ENCODE results near the gene RSPH10B. TPM values are rescaled to one million over a fixed set of nuclear protein-coding genes. Genes with fewer than 3 reads are reported as not detected.
"Not testable (repeated sequence)": the region's sequence is repeated elsewhere in the genome, so short reads cannot be mapped to it uniquely, and the experiment has no call there.

The RSPH10B gene
- total RNA-seq, 2 donors from 2014 or later, result not detected

DNA sequence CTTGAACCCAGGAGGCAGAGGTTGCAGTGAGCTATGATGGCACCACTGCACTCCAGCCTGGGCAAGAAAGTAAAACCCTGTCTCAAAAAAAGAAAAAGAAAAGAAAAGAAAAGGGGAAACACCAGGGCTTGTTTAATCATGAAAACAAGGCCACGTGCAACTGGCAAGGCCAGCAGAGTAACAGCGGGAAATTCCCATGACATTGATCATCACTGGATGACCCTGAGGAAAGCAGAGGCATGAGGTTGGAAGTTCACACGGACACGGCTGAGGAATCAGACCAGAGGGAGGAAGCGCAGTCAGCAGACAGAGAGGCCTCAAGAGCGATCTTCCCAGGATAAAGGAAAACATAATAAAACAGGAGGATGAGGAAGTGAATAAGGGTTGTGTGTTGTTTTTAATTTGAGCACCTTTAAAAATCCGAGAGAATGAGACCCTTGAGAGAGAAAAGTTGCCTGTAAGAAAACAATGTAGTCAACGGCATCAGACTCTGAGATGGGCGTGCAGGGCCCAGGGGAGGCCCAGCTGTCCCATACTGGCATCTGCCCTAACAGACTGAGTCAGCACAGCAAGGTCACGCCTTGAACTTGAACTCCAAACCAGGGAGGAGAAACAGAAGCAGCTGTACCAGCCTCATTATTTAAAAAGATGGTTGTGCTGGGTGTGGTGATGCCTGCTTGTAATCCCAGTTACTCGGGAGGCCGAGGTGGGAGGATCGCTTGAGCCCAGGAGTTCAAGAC lies 38.4 kb downstream of the RSPH10B start:
- not testable (repeated sequence) for H3K36me3 ChIP-seq; H3K27me3 ChIP-seq; H3K4me1 ChIP-seq; DNase-seq (ENCODE audit: low spot score); H3K9me3 ChIP-seq; H3K27ac ChIP-seq; H3K4me3 ChIP-seq

DNA sequence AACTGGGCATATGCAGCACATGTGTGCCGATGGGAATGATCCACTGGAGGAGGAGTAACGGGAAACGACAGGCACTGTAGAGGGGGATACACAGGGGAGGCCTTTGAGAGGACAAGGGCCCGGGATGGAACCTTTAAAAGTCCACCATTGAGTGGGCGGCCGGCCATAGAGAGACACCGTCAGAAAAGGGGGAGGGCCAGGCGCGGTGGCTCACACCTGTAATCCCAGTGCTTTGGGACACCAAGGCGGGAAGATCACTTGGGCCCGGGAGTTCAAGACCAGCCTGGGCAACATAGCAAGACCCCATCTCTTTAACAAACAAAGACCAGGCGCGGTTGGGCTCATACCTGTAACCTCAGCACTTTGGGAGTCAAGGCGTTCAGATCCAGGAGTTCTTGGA lies 39.2 kb downstream of the RSPH10B start:
- not testable (repeated sequence) for H3K36me3 ChIP-seq; DNase-seq (ENCODE audit: low spot score); H3K27ac ChIP-seq; H3K4me1 ChIP-seq; H3K4me3 ChIP-seq; H3K27me3 ChIP-seq; H3K9me3 ChIP-seq

DNA sequence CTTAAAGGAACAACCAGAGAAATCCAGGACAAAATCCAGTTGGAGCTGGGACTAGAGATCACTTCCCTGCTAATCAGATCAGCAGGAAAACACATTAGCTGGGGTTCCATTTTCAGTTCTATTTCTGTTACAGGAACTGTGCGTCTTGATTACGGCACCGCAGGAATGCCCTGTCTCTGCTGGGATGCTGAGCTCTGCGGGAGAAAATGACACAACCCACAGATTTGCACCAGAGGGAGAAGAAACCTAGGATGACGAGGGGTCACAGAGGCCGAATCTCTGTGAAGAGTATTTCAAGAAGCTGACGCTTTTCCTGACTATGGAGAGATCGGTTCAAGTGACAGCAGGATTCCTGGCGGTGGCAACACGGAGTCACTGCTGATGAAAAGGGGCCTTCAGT lies 40.2 kb downstream of the RSPH10B start:
- not testable (repeated sequence) for H3K36me3 ChIP-seq; H3K27me3 ChIP-seq; H3K4me1 ChIP-seq; H3K4me3 ChIP-seq; DNase-seq (ENCODE audit: low spot score); H3K27ac ChIP-seq; H3K9me3 ChIP-seq

DNA sequence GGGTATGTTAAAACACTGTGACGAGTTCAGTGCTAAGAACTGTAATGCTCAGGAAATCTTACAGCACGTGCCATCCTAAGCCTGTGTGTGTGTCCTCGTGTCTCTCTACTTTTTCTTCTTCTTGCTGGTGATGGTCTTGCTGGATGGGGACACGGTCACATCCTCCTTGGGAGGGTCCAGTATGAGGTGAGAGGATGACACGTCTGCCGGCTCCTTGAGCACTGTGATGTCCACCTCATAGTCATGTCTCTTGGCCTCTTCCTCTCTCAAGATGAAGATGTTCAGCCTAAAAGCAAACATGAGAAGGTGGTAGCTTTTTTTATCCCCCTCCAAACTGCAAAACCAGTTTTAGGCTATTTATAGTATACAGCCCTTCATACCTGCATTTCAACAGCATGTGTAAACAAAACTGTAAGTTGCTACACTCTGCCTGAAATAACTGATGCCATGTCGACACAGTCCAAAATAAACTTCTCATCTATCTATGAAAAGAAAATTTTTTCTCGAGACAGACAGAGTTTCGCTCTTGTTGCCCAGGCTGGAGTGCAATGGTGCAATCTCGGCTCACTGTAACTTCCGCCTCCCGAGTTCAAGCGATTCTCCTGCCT lies 44.1 kb downstream of the RSPH10B start:
- H3K4me1 ChIP-seq; H3K27ac ChIP-seq; H3K9me3 ChIP-seq; H3K27me3 ChIP-seq; H3K4me3 ChIP-seq; H3K36me3 ChIP-seq; DNase-seq (ENCODE audit: low spot score): not testable (repeated sequence)

DNA sequence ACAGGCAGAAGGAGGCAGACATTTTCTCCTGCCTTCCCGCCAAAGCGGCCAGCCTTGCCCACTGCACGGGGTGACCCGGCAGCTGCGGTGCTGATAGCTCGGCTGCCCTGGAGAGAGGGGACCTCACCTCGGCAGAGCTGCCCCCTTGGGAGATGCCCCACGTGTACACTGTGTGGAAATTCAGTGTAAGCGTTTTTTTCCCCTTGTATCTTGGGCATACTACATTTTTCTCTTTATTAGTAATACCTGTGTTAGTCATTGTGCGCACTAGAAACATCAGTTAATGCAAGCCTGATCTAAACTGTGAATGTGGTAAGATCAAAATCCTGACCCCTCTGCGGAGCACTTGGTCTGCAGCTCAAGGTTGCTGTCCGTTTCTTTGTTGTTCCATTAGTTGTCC lies 45.9 kb downstream of the RSPH10B start:
- H3K4me1 ChIP-seq; H3K27ac ChIP-seq; H3K27me3 ChIP-seq; DNase-seq (ENCODE audit: low spot score); H3K4me3 ChIP-seq; H3K9me3 ChIP-seq; H3K36me3 ChIP-seq: not testable (repeated sequence)

DNA sequence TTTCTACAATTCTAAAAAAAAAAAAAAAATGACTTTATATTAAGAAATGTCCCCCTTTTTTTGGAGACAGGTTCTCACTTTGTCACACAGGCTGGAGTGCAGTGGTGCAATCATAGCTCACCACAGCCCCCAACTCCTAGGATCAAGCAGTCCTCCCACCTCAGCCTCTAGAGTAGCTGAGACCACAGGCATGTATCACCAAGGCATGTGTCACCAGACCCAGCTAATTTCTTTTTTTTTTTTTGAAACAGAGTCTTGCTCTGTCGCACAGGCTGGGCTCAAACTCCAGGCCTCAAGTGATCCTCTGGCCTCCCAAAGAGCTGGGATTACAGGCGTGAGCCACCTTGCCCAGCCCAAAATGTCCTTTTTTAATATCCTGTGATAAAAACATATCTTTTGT lies 46.3 kb downstream of the RSPH10B start:
- not testable (repeated sequence) for H3K27ac ChIP-seq; H3K27me3 ChIP-seq; H3K4me1 ChIP-seq; DNase-seq (ENCODE audit: low spot score); H3K9me3 ChIP-seq; H3K36me3 ChIP-seq; H3K4me3 ChIP-seq

DNA sequence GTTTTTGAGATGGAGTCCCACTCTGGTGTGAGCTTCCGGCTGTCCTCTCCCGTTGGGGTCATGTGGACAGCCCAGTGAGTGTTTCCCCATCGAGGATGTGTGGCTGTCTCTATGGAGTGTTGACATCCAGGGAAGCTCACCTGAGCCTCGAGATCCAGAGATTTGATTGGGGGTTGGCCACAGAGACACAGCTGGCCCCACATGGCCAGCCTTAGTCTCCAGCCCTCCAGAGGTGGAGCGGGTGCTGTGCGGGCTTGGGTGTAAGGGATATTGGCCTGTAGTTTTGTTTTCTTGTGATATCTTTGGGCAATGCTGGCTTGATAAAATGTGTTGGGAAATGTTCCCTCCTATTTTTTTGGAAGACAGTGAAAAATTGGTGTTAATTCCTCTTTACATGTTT lies 54.0 kb downstream of the RSPH10B start:
- not testable (repeated sequence) for DNase-seq (ENCODE audit: low spot score); H3K36me3 ChIP-seq; H3K27ac ChIP-seq; H3K4me3 ChIP-seq; H3K4me1 ChIP-seq; H3K9me3 ChIP-seq; H3K27me3 ChIP-seq

DNA sequence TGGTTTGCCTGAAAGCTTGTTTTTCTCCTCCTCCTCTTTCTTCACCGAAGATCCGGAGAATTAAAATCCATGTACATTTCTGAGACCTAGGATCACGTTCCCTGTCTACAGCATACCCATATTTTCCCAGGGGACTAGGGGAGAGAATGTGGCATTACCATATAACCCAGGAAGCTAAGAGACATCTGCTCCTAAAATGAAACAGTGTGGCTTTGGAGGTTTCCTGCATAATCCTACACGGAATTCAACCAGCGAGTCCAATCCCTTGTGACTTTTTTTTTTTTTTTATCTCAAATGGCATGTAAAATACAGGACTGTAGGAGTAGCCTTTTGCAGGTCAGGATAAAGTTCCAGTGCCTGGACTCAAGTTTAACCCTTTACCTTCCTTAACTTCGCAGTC lies 61.7 kb downstream of the RSPH10B start:
- H3K4me1 ChIP-seq, result not testable (repeated sequence)

DNA sequence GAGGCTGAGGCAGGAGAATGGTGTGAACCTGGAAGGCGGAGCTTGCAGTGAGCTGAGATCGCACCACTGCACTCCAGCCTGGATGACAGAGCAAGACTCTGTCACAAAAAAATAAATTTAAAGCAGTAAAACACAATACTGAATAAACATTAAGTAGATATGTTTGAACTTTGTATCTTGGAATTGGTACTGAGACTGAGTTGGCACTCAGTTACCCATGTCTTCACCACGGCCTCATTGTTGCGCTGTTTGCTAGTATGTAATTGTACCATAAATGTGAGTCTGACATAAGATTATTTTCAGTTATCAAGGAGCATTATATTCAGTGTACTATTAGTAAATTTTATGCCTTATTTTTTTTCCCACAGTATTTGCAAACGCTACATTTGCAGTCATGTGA lies 65.8 kb downstream of the RSPH10B start:
- not testable (repeated sequence) for H3K4me3 ChIP-seq; H3K4me1 ChIP-seq; H3K36me3 ChIP-seq; H3K27ac ChIP-seq; H3K9me3 ChIP-seq; H3K27me3 ChIP-seq; DNase-seq (ENCODE audit: low spot score)

More for the DNA sequence above, 61.7 kb downstream of the RSPH10B start:
- not testable (repeated sequence) for DNase-seq (ENCODE audit: low spot score); H3K4me3 ChIP-seq; H3K27me3 ChIP-seq; H3K27ac ChIP-seq; H3K9me3 ChIP-seq
- peaks cover 15% of the 10 kb centered on the region for H3K36me3 ChIP-seq

DNA sequence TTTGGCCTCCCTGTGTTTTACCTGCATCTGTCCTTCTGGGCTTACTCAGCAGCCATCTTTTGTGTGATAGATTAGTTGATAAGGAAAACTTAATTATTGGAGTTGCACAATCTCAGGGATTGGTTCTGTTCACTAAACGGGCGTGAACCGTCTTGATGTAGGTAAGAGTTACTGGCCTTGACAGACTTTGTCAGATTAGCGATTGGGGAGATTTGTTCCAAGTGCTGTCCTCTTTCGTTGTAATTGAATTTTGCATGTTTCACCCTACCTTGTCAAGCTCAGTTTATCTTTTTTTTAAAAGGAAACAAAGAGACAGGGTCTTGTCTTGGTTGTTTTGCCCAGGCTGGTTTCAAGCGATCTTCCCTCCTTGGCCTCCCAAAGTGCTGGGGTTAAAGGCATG lies 67.5 kb downstream of the RSPH10B start:
- not testable (repeated sequence) for H3K4me3 ChIP-seq; H3K9me3 ChIP-seq; DNase-seq (ENCODE audit: low spot score); H3K27ac ChIP-seq; H3K4me1 ChIP-seq; H3K36me3 ChIP-seq; H3K27me3 ChIP-seq

DNA sequence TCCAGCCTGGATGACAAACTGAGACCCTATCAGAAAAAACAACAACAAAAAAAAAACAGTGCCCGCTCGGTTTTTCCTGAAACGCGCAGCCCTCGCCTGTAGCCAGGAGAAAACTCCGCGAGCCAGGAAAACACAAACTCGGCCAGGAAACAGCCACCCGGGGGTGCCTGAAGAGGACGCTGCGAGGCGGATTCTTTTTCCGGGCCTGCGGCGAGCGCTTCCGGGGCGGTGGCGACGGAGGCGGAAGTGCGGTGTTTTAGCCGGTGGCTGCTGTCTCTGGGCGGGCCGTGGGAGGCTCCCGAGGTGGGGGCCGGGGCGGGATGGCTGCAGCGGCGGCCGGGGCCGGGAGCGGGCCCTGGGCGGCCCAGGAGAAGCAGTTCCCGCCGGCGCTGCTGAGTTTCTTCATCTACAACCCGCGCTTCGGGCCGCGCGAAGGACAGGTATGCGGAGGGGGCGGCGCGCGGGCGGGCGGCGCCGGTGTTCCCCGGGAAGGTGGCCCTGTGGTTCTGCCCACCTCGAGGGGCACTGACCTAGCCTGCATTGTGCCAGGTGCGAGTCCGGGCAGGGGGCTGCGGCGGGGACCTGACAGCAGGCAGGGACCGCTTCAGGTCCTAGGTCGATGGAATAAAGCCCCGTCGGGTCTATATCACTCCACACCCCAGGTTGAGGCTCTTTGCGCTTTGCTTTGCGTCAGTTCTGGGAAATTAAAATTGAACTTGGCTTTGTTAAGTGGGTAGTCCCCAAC lies 71.8 kb downstream of the RSPH10B start, which contains the start of gene CCZ1:
TSS of gene CCZ1 (plus strand) at position 254 of the 745 bp plus-strand sequence. CDS start at position 321, 67 bp downstream.
- peak within 1 kb of the TSS; percentile 51 to 55 for H3K4me3 ChIP-seq
- H3K4me1 ChIP-seq, H3K9me3 ChIP-seq, H3K36me3 ChIP-seq, H3K27me3 ChIP-seq: not testable (repeated sequence)
- H3K27ac ChIP-seq, result peak within 1 kb of the TSS; percentile 53 to 58
- TF ChIP-seq, protein P1, sequence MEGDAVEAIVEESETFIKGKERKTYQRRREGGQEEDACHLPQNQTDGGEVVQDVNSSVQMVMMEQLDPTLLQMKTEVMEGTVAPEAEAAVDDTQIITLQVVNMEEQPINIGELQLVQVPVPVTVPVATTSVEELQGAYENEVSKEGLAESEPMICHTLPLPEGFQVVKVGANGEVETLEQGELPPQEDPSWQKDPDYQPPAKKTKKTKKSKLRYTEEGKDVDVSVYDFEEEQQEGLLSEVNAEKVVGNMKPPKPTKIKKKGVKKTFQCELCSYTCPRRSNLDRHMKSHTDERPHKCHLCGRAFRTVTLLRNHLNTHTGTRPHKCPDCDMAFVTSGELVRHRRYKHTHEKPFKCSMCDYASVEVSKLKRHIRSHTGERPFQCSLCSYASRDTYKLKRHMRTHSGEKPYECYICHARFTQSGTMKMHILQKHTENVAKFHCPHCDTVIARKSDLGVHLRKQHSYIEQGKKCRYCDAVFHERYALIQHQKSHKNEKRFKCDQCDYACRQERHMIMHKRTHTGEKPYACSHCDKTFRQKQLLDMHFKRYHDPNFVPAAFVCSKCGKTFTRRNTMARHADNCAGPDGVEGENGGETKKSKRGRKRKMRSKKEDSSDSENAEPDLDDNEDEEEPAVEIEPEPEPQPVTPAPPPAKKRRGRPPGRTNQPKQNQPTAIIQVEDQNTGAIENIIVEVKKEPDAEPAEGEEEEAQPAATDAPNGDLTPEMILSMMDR (IDR thresholded peaks at IDR 0.05), result peak in 1 of 2 donors; percentile 22
- DNase-seq (ENCODE audit: low spot score), result peak; percentile 65

DNA sequence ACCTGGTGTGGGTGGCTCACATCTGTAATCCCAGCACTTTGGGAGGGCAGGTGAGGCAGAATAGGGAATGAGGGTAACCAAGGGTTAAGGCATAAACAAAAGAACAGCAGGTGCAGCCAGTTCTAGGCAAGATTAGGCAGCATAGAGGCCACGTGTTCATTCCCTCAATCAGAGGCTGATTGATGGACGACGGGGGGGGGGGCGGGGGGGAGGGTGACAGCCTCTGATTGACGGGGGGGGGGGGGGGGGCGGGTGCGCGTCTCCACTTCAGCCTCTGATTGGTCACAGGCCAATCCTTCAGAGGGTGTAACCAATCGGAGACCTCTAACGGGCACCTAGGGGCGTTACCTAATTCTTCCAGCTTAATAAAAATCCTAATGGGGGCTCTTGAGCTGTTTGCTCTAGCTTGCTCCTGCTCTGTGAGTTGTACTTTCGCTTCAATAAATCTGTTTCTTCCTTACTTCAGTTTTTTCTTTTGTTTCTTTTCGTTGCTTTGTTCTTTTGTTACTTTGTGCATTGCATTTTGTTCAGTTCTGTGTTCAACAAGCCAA lies 73.0 kb downstream of the RSPH10B start:
- not testable (repeated sequence) for H3K36me3 ChIP-seq; DNase-seq (ENCODE audit: low spot score); H3K9me3 ChIP-seq; H3K27me3 ChIP-seq; H3K27ac ChIP-seq; H3K4me3 ChIP-seq; H3K4me1 ChIP-seq

Data from right atrium auricular region (tissue), 2 donors.